HG03060 (cell line): ENCODE data around the gene FKBP1B.
"Not testable (repeated sequence)": the region's sequence is repeated elsewhere in the genome, so short reads cannot be mapped to it uniquely, and the experiment has no call there.

Experiments
- ATAC-seq: cut with Tn5 transposase; IDR thresholded peaks from one replicate; pipeline ENCODE4 v1.9.1; 2021; ENCODE audit warnings: low read depth, moderate number of reproducible peaks; ENCODE audit not compliant: unreplicated experiment

The FKBP1B gene

GRCh38 chr2:24049485-24050021 lies at the start of gene FKBP1B:
TSS of gene FKBP1B (plus strand) at chr2:24049741. CDS start at chr2:24049850, 109 bp downstream.
- no peak for ATAC-seq

GRCh38 chr2:24007693-24008092 lies 41.8 kb upstream of the FKBP1B start:
- ATAC-seq = no peak

GRCh38 chr2:24008672-24009366 lies 40.7 kb upstream of the FKBP1B start:
- ATAC-seq = no peak

GRCh38 chr2:24009367-24009679 lies 40.2 kb upstream of the FKBP1B start:
- no peak for ATAC-seq

GRCh38 chr2:24009680-24010476 lies 39.7 kb upstream of the FKBP1B start, which contains the start of gene MFSD2B:
TSS of gene MFSD2B (plus strand) at chr2:24010085. CDS start at chr2:24010097, 12 bp downstream.
- no peak for ATAC-seq

GRCh38 chr2:24010477-24011249 lies 38.9 kb upstream of the FKBP1B start:
- ATAC-seq = no peak

- no peak for ATAC-seq
Observed at GRCh38 chr2:24011250-24012104, 38.1 kb upstream of the FKBP1B start.

- ATAC-seq = no peak
Observed at GRCh38 chr2:24012521-24013188, 36.9 kb upstream of the FKBP1B start.

- ATAC-seq = not testable (repeated sequence)
Observed at GRCh38 chr2:24014902-24015301, 34.6 kb upstream of the FKBP1B start.

- ATAC-seq = no peak
Observed at GRCh38 chr2:24015562-24016375, 33.8 kb upstream of the FKBP1B start.

GRCh38 chr2:24016376-24016761 lies 33.2 kb upstream of the FKBP1B start:
- ATAC-seq = no peak

- ATAC-seq = no peak
Observed at GRCh38 chr2:24016853-24017703, 32.5 kb upstream of the FKBP1B start.

- ATAC-seq = no peak
Observed at GRCh38 chr2:24017711-24018110, 31.8 kb upstream of the FKBP1B start.

GRCh38 chr2:24018241-24018640 lies 31.3 kb upstream of the FKBP1B start:
- no peak for ATAC-seq

GRCh38 chr2:24019729-24020128 lies 29.8 kb upstream of the FKBP1B start:
- no peak for ATAC-seq

GRCh38 chr2:24020244-24020643 lies 29.3 kb upstream of the FKBP1B start:
- no peak for ATAC-seq

GRCh38 chr2:24021122-24021998 lies 28.2 kb upstream of the FKBP1B start:
- ATAC-seq = no peak
